SH-SY5Y (cell line): Measurements from ENCODE around the gene GPRIN3.

Experiments used
- GATA2 ChIP-seq: IDR thresholded peaks from 2 replicates; pipeline ENCODE4 v1.6.1; 2011; ENCODE audit warnings: mild to moderate bottlenecking, low read depth, low read length
- GATA3 ChIP-seq: IDR thresholded peaks from 2 replicates; pipeline ENCODE4 v1.6.1; 2011; ENCODE audit warnings: low read depth, mild to moderate bottlenecking, low read length, moderate library complexity

GRCh38 chr4:89300060-89300459 is 7.5 kb downstream of the GPRIN3 start:
- no peak for TF ChIP-seq GATA2
- TF ChIP-seq GATA3 = no peak
